ENCODE data around the gene EZR. TPM values are rescaled to one million over a fixed set of nuclear protein-coding genes. Genes with fewer than 3 reads are reported as not detected.

The EZR gene
- total RNA-seq, 1 experiment from 2014 or later, result 375 TPM

GRCh38 chr6:158769771-158770432 lies 49.3 kb downstream of the EZR start:
- no peak overlapping the region for H3K56ac ChIP-seq (ENCODE audit: insufficient read length, low read depth, low read length)
- Mint-ChIP-seq H3K4me1 (peaks cover 13 to 18% of the 10 kb centered on the region in 2 experiments), H3K36me3 (ENCODE audit: insufficient read depth in 1 of 3, low read depth in 3 of 3) (peaks cover 70 to 100% (median 94%) of the 10 kb centered on the region in 3 experiments), H3K9me3 (no peaks in the 10 kb centered on the region), H3K27me3 (ENCODE audit: low read depth) (no peaks in the 10 kb centered on the region; the same call in none of the 2 replicates), H3K27ac (peak overlapping the region; percentile 77 to 85 (median 81); a peak in 5 of 7 replicates), H3K4me3 (no peak overlapping the region)
- DNase-seq, result no peak
- no CpG with 5 or more reads among the region's 18 CpGs for WGBS (ENCODE audit: extremely low coverage, insufficient read length, low lambda C conversion rate)
- no peaks in the 10 kb centered on the region for H3K23me2 ChIP-seq (ENCODE audit: insufficient read length, low read depth, low read length, poor library complexity, severe bottlenecking)
- no peak overlapping the region for H3T11ph ChIP-seq (ENCODE audit: low read length)
- no peak overlapping the region for H2BK120ac ChIP-seq (ENCODE audit: low read depth, low read length, poor library complexity, severe bottlenecking)
- no peak for TF ChIP-seq CTCF (conservative IDR thresholded peaks at IDR 0.05)
- H4K91ac ChIP-seq (ENCODE audit: insufficient read length, low read depth, low read length), result no peak overlapping the region
- no peak overlapping the region for H2BK12ac ChIP-seq (ENCODE audit: insufficient read length, low read depth, low read length)
- H3K9me3 ChIP-seq (ENCODE audit: control insufficient read depth, low read depth, low read length), result no peaks in the 10 kb centered on the region
- no peak overlapping the region for H3K27ac ChIP-seq (ENCODE audit: insufficient read length, low read depth, low read length)
- H4K5ac ChIP-seq (ENCODE audit: insufficient read length, low read depth, low read length), result no peak overlapping the region
- no peaks in the 10 kb centered on the region for H3K4me1 ChIP-seq (ENCODE audit: insufficient read depth, low read length)
- H3K14ac ChIP-seq (ENCODE audit: insufficient read depth, low read length), result no peak overlapping the region
- no peak overlapping the region for H2BK15ac ChIP-seq (ENCODE audit: low read depth, low read length)
- H4K20me1 ChIP-seq (ENCODE audit: control insufficient read depth, insufficient read depth, insufficient read length), result no peaks in the 10 kb centered on the region
- H3K79me1 ChIP-seq (ENCODE audit: insufficient read depth, low read depth, low read length, poor library complexity, severe bottlenecking), result no peaks in the 10 kb centered on the region
- no peak overlapping the region for H3K9ac ChIP-seq (ENCODE audit: extremely low read depth, insufficient read length, low read length)
- no peak overlapping the region for H3K4ac ChIP-seq (ENCODE audit: low read depth, low read length)
- no peak overlapping the region for H3K18ac ChIP-seq (ENCODE audit: insufficient read length, low read depth, low read length)
- H4K8ac ChIP-seq (replicated peaks; ENCODE audit: insufficient read length, low read depth, low read length), result no peak overlapping the region
- no peak overlapping the region for H2AK5ac ChIP-seq (ENCODE audit: insufficient read length, low read length)
- H2AFZ ChIP-seq (ENCODE audit: low read length), result no peak overlapping the region
- no peak overlapping the region for H3K4me2 ChIP-seq (ENCODE audit: insufficient read depth, insufficient read length, low read length)
- H3K23ac ChIP-seq (ENCODE audit: insufficient read length, low read depth, low read length), result no peak overlapping the region
- H2BK20ac ChIP-seq (ENCODE audit: low read depth, low read length, poor library complexity, severe bottlenecking), result no peak overlapping the region
- H3K27me3 ChIP-seq (ENCODE audit: insufficient read depth, low read length), result no peaks in the 10 kb centered on the region
- no peaks in the 10 kb centered on the region for H3K79me2 ChIP-seq (ENCODE audit: insufficient read depth, low read length)
- H2BK5ac ChIP-seq (ENCODE audit: insufficient read length, low read length), result no peak overlapping the region
